ENCODE results near the gene SMG6.

SMG6 gene

DNA sequence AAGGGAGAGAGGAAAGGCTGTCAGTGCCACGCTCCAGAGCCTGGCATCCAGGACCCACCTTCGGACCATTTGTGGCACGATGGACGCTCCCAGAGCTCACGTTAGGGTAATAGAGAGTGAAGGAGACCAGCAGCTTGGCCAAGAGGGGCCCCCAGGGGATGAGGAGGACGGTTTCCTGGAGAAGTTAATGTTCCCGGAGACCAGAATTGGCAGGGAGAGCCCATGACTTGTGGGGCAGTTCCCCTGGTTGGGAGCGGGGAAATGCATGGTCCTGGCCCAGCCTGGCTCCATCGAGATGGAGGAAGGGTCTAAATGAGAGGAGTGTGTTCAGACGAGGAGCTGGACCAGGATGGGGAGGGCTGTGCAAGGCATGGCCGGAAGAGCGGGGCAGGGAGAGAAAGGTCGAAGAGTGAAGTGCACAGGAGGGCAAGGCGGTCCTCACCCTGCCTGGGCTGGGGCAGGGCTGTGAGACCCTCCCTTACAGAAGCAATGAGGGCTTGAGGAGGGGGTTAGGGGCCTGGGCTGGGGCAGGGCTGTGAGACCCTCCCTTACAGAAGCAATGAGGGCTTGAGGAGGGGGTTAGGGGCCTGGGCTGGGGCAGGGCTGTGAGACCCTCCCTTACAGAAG, 251.5 kb downstream of the SMG6 start:
- TF ChIP-seq, protein P1, sequence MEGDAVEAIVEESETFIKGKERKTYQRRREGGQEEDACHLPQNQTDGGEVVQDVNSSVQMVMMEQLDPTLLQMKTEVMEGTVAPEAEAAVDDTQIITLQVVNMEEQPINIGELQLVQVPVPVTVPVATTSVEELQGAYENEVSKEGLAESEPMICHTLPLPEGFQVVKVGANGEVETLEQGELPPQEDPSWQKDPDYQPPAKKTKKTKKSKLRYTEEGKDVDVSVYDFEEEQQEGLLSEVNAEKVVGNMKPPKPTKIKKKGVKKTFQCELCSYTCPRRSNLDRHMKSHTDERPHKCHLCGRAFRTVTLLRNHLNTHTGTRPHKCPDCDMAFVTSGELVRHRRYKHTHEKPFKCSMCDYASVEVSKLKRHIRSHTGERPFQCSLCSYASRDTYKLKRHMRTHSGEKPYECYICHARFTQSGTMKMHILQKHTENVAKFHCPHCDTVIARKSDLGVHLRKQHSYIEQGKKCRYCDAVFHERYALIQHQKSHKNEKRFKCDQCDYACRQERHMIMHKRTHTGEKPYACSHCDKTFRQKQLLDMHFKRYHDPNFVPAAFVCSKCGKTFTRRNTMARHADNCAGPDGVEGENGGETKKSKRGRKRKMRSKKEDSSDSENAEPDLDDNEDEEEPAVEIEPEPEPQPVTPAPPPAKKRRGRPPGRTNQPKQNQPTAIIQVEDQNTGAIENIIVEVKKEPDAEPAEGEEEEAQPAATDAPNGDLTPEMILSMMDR (IDR thresholded peaks at IDR 0.05; ENCODE audit: low read depth, low read length) = no peak
- H3K4me3 ChIP-seq (ENCODE audit: low read depth, low read length) = no peak overlapping the region

DNA sequence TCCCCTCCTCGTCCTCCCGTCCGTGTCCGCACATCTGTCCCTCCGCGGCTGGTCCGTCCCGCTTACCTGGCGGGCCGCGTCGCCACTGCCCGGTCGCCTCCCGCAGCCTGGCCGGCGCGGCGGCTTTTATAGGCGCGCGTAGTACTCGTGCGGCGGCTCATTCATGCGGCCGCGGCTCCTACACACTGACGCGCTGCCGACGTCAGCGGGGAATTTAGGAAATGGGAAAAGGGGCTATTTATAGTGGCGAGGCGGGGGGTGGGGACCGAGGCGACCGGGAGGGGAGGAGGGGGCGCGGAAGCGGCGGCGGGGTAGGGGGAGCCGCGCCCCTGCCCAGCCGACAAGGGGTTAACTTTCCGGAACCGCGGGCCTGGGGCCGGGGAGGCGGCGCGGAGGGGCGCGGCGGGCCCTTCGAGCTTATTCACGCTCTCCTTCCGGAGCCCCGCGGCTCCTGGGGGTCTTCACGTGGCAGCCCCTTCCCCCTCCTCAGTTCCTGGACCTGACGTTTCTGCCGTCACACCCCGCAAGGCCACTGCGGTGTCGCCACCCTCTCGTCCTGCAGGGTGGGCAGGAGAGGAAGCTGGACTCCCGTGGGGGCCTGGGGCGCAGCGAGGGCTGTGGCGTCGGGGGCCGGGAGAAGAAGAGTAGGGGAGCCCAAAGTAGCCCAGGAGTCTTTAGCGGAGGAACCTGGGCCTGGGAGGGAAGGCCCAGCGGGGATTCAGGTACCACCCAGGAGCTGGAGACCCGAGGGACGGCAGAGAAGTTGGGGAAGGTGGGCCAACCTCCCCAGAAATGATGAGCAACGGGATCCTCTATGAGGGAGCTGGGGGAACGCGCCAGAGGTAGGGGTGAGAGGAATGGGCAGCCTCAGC, 252.3 kb downstream of the SMG6 start:
- TF ChIP-seq, protein P1 (IDR thresholded peaks at IDR 0.05; ENCODE audit: low read depth, low read length) = no peak
- H3K4me3 ChIP-seq (ENCODE audit: low read depth, low read length) = no peak overlapping the region; the same call in 1 of the 2 replicates

DNA sequence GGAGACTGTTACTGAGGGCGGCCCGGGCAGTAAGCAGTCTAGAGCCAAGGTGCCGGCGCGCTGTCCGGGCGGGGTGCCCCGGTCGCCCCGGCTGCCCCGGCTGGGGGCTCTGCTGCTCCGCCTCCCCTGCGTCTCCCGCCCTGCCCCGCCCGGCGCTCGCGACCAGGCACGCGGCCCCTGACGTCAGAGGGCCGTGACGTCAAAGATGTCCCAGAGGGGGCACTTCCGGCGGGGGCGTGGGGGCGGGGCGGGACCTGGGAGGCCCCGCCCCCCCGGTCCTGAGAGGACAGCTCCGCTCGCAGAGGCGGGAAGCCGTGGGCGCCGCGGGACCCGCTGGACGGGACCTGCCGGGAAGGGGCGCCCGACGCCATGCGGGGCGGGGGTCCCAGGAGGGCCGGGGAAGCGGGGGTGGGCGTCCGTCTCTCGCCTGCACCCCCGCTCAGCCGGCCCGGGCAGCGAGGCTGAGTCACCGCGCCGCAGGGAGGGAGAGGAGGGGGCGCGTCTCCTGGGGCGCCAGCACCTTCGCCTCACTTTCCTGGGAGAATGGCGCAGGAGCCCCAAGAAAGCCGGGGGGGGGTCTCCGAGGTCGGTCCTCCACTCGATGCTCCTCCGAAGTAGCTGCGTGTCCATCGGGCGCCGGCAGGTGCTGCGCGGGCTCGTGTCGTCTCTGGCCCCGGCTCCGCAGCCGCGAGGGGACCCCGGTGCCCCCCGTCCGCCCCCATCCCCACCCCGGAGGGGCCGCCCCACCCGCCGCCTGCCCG, 253.1 kb downstream of the SMG6 start:
- TF ChIP-seq, protein P1 (IDR thresholded peaks at IDR 0.05; ENCODE audit: low read depth, low read length) = no peak
- peak overlapping the region; percentile 43 for H3K4me3 ChIP-seq (ENCODE audit: low read depth, low read length)

DNA sequence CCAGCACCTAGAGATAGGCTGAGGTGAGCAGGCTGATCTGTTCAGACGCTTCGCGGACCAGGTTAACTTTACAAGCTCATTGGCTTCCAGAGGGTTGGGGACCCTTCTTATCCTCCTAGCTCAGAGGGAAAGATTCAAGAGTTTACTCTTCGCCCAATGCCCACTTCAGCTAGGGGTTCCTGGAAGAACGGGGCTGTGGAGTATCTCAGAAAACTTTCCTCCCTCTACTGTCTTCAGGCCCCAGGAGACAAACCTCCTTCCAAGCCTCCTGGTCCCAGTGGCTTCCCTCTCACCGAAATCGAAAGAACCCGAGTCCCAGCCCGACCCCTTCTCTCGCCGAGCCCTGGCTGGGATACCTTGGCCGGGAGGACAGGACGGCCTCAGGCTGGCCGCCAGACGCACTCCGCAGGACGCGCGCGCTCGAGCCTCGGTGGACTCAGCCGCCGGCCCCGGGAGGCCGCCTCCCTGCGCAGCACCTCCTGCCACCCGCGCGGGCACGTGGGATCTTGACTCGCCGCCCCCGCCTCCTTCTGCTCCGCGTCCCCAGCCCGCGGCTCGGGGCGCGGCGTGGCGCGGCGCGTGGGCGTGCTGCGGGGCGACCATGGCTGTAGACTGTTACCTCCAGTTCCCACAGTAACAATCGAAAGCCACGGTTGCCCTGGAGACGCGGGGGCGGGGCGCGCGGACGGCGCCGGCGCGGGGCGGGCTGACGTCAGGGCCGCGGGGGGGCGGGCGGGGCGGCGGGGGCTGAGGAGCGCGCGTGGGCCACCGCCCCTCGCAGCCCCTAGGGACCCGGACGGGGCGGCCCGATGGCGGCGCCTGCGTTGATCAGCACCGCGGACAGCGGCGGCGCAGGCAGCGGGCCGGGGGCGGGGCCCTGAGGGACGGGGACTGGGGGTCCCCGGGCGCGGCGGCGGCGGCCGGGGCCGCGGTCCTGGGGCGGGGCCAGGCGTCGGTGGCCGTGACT, 254.0 kb downstream of the SMG6 start:
- H3K4me3 ChIP-seq (ENCODE audit: low read depth, low read length) = peak overlapping the region; percentile 70
- TF ChIP-seq, protein P1 (IDR thresholded peaks at IDR 0.05; ENCODE audit: low read depth, low read length) = no peak

DNA sequence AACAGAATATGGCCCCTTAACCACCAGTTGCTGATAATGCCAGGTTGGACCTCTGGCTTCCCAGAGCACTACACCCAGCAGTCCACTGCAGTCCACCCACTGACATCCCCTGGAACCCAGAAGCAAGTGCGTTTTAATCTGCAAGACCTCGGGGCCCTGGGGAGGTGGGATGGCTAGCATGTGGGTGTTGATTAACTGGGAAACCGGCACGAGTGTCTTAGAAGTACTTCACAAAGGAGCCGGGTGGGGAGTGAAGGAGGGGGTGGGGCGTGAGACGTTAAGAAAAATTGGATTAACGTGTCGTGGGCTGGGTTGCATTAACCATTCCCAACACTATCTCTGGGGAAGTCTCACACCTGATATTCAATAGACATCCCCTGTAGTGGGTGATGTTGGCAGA, 254.8 kb downstream of the SMG6 start:
- peak overlapping the region; percentile 70 for H3K4me3 ChIP-seq (ENCODE audit: low read depth, low read length)
- TF ChIP-seq, protein P1 (IDR thresholded peaks at IDR 0.05; ENCODE audit: low read depth, low read length) = no peak

DNA sequence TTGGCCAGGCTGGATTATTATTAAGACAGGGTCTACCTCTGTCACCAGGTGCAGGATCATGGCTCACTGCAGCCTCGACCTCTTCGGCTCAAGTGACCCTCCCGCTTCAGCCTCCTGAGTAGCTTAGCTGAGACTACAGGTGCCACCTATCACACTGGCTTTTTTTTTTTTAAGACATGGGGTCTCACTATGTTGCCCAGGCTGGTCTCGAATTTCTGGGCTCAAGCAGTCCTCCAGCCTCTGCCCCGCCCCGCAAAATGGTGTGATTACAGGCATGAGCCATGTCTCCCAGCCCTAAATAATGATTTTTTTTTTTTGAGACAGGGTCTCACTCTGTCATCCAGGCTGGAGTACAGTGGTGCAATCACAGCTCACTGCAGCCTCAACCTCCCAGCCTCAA, 256.0 kb downstream of the SMG6 start:
- H3K4me3 ChIP-seq (ENCODE audit: low read depth, low read length) = no peak overlapping the region
- TF ChIP-seq, protein P1 (IDR thresholded peaks at IDR 0.05; ENCODE audit: low read depth, low read length) = no peak

All from WI38 (cell line).